GM20431 (cell line): ENCODE measurements around the gene FUBP1.
"Not testable (repeated sequence)": the region's sequence is repeated elsewhere in the genome, so short reads cannot be mapped to it uniquely, and the experiment has no call there.

ENCODE experiments used
- in situ Hi-C: fragments of 300-500 bp; cut with MseI, MboI; formaldehyde crosslinking; loops from one replicate; pipeline ENCODE4 v1.15.0; 2020; ENCODE audit warnings: low sequenced_read_pairs; ENCODE audit not compliant: unreplicated experiment

Gene FUBP1

DNA sequence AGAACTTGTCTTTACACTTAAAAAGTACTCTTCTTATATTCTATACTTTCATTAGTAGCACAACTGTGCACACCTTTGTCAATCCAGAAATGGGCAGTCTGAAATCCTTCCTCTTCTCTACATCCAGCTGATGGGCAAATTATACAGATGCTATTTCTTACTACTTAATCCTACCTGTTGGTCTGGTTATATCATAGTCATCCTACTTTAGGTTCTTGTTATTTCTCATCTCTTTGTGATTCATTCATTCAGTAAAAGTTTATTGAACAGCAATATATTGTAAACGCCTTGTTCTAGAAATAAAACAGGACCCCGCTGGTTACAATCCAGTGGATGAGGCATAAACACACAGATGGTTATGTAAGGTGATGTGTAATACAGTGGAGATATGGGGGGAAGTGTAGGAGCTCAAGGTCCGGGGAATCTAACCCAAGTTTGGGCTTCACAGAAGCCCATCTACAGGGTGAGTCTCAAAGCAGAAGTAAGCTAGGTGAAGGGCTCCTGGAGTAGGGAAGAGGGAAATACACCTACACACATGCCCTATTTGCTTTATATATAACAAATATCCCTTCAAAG is 11.8 kb upstream of the FUBP1 start:
- in situ Hi-C loops, result no loop called here

DNA sequence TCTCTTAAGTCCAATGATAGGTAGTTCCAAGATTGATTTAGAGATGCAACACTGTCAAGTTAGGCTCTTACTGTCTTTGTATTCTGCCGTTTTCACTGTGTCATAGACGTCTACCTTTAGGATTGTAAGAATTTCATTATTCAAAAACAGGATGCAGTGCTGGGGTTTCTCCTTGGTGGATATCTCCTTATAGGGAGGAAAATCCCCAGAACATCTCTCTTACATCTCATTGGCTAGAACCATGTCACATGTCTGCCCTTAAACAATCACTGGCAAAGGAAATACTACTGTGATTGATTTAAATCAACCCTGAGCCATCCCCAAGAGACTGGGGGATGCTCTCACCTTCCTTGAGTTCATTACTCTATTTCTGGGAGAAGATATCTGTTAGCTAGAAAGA is 10.9 kb upstream of the FUBP1 start:
- in situ Hi-C loops, result no loop called here

DNA sequence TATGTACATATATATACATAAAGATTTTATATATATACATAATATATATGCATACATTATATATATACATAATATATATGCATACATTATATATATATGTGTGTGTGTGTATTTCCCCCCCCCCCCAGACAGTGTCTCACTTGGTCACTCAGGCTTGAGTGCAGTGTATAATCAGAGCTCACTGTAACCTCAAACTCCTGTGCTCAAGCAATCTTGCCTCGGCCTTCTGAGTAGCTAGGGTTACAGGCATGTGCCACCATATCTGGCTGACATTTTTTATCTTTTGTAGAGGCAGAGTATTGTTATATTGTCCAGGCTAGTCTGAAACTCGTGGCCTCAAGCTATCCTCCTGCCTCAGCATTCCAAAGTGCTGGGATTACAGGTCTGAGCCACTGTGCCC is 9.0 kb upstream of the FUBP1 start:
- in situ Hi-C loops, result no loop called here

DNA sequence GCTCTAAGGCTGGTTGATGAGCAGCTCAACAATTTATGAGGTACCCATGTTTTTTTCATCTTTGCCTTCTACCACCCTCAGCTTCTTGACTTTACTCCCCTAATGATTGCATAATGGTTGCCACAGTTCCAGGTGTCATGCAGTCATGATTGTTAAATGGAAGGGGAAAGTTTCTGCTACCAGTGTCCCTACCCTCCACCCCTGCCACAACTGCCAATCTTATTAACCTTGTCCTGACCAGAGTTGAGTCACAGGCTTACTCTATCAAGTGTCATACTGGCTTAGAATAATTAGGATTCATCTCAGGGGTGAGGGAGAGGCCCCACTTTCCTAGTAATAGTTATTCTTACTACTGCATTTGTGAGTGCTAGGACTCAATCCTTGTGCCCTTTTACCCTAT is 7.9 kb upstream of the FUBP1 start:
- in situ Hi-C loops, result no loop called here

DNA sequence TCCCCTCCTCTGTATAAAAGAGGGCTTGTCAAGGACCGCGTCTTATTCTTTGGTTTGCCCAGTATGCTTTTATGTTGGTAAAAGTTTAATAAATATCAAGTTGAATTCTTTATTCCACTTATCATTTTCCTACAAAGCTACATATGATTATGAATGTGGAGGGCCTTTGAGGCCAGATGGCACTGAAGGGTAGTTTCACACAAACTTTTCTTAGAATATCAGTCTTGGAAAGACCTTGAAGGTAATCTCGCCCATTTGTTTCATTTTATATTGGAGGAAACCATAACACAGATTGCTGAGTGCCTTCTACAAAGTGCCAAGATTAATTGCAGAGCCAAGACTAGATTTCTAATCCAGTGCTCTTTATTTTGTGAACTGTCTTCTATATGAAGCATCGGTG is 5.8 kb upstream of the FUBP1 start:
- in situ Hi-C loops, result no loop called here

DNA sequence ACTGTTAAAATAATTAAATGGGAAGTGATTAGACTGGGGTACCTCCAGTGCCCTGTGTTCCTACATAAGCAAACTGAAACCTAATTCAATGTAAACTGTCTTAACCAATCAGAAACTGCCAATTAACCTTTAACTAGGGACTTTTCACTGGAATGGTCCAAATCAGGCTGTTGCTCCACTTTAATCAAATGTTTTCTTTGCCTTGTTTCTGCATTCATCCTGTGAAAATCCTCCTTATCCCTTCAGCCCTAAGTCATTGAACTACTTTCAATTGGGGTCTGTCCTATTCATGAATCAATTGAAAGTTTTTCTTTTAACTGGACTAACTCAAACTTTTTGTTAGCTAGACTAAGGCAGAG is 5.1 kb upstream of the FUBP1 start:
- in situ Hi-C loops, result no loop called here

DNA sequence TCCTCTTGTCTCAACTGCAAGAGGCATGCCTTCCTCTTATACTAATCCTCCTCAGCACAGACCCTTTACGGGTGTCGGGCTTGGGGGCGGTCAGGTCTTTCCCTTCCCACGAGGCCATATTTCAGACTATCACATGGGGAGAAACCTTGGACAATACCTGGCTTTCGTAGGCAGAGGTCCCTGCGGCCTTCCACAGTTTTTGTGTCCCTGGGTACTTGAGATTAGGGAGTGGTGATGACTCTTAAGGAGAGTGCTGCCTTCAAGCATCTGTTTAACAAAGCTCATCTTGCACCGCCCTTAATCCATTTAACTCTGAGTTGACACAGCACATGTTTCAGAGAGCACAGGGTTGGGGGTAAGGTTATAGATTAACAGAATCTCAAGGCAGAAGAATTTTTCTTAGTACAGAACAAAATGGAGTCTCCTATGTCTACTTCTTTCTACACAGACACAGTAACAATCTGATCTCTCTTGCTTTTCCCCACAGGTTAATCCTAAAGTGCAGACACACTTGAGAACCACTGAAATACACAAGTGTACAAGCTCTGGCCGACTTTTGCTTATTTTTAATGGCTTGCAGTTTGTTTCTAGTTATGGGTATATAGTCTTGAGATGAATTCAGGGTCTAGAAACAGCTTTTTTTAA is 4.6 kb upstream of the FUBP1 start:
- in situ Hi-C loops, result not testable (repeated sequence)

DNA sequence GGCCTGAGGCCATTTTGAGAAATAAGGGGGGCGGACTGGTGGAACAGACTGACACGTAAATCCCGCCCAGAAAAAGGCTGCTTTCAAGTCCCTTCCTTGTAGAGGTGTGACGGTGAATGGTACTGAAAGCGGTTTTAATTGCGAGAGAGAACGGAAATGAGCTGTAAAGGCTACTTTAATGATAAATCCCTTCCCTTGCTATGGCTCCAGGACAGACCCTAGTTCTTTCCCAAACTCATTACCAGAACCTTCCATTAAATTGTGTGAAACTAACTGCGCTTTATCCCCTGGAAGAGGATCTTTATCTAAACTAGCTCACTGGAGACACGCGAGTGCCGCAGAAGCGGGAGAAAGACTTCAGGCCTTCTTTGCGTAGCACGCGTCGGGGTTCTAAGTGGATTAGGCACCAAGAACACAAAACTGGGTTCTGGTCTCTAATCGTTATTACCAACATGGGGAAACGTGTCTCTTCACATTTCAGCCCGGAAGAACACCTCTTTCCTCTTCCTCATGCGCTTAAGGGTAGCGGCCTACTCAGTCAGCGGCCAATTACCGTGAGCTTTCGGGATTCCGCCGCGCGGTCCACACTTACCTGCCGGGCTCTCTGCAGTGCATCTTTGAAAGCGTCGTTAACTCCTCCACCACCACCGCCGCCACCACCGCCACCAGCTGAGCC is 441 bp downstream of the FUBP1 start:
- in situ Hi-C loops, result no loop called here

DNA sequence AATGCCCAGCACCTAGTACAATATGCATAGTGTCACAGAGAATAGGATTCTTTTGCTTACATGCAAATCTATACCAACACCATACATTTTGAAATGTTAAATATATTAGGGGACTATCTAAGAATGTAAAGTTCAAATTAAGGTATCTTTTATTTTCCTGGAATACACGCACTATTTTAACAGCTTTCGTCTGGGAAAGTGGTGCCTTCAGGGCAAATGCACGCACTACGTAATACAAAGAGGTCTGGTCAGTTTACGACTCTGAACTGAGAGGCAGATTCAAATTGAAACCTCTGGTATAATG is 931 bp downstream of the FUBP1 start:
- in situ Hi-C loops, result no loop called here

DNA sequence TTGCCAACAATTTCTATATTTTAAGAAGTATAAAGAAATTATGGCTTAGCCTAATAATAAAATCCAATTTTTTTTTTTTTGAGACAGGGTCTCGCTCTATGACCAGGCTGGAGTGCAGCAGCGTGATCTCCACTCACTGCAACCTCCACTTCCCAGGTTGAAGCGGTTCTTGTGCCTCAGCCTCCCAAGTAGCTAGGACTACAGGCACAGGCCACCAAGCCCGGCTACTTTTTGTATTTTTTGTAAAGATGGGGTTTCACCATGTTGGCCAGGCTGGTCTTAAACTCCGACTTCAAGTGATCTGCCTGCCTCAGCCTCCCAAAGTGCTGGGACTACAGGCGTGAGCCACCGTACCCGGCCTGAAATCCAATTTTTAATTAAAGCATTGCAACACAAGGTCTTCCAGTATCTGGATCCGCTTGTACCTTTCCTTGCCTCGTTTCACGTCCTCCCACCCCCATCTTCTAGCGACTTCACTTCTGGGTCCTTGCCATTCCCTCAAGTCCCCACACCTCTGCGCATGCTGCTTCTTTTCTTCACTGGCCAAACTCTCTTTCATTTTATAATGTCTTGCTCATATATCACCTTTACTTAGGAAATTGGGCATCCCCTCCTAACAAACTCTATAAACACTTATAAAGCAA is 2.3 kb downstream of the FUBP1 start:
- in situ Hi-C loops, result no loop called here

DNA sequence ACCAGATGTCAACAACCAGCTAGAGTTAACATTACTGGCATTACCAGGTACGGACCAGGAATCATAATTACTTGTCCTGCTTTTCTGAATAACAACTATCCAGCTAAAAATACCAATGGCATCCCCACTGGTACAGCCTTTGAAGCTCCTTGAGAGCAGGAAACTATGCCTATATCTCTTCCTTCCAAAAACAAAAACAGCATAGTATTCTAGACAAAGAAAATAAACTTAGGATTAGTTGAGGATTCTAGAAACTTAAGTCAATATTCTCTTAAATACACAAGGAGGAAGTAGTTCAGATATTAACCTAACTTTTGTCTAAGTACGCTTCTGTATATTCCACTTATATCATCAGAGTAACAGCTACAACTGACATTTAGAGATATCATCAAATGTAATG is 3.0 kb downstream of the FUBP1 start:
- in situ Hi-C loops, result no loop called here

DNA sequence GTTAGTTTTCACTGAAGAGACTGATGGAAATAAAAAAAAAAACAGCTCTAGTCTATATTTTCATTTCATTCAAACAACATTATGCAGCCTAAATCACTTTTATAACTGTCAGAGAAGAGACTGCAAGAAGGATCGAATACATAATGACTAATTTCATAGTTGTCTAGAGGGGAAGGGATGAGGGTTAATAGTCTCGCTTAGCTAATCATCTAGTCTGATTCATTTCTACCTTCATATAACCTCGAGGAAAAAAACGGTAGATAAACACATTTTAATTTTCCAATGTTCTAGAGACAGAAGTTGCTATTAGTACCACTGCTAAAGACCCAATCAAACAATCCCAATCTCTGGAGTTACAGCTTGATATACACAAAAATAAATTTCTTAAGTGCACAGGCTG is 3.5 kb downstream of the FUBP1 start:
- in situ Hi-C loops, result no loop called here

DNA sequence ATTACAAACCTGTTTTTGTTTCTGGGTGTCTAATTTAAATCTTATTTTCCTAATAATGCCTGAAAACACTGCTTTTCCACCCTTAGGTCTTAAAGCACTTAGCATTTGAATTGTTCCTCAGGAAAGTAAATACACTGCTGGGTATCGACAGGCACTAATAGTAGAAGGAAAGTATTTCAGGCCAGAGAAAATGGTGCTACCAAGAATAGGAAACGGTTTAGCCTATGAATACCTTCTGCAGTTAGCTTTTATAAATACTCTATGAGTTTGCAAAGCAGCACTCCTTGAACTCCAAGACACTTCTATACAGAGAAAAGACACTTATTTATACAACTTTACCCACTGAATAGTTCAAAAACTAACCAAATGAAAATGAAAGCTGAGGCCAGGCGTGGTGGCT is 6.8 kb downstream of the FUBP1 start:
- in situ Hi-C loops, result no loop called here

DNA sequence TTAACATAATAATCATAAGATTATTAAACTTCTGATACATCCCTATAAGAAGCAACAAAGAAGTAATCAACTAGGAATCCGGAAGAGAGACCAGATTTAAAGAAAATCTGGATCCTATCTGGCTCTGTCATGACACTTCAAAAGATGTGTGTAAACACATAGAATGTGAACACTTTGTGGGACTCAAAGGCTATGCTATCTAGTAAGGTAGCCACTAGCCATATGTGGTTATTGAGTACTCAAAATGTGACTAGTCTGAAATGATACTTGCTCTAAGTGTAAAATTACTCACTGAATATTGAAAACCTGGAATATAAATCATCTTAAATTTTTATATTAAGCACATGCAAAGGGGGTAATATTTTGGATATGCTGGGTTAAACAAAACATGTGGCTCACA is 8.7 kb downstream of the FUBP1 start:
- in situ Hi-C loops, result no loop called here

DNA sequence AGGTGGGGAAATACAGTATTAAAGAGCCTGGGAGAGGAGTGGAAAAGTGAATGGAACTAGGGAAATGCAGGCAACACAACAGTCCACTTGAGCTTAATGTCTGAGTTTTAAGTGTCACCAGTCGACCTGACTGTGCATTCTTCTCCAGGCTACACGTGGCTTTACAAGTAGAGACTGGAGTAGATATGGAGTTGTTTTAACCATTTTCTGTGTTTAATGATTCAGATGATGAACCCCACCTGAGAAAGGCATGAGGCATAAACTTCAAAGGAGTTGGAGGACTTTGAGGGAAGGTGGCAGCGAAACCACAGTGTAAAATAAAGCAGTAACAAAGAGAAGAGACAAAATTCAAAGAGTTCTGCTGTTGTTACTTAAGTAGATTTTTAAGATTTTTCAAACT is 12.6 kb downstream of the FUBP1 start:
- in situ Hi-C loops, result no loop called here

DNA sequence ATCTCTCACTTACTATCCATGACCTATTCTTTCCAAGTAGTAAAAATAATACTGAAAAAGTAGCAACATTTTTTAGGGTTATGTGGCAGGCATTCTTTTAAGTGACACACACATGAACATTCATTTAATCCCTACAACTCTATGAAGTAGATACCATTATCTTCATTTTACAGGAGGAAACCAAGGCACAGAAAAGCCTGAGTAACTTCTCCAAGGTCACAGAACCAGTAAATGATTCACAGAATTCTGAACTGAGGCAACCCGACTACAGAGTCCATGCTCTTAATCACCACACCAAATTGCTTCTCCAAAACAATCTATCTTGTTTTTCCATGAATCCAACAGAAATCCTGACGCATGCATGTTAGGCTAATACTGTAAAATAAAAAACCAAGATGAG is 17.5 kb downstream of the FUBP1 start:
- in situ Hi-C loops, result no loop called here

DNA sequence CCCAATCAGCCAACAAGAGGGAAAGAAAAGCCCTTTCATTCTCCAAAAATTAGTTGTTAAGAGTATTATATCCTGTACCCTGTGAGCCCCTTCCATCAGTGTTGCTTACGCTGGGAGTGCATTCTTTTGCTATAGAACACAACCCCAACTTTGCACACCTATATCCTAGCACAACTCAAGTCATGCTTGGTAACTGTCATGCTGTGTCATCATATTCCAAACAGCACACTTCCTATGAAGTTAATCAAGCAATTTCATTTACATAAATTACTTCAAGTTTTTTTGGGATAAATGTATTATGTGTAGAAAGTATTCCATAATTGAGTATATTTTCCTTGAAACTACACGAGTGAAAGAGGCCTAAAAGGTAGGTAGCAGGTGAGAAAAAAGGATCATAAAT is 20.0 kb downstream of the FUBP1 start:
- in situ Hi-C loops, result no loop called here

DNA sequence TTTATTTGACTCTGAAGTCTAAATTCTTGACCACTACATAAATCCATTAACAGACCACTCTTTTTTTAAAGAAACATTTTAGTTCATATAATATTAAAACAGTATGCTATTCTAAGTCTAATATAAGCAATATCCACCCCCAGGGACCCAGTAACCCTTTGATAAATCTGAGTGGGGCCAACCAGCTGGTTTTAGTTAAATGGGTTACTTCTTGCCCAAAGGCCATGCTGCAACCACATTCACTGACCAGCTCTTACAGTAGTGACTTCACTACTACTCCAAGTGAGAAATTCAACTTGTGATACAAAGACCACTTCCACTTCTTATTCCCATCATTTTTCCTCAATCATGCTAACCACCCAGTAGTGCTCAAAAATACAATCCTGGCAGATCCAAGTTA is 20.5 kb downstream of the FUBP1 start:
- in situ Hi-C loops, result no loop called here

DNA sequence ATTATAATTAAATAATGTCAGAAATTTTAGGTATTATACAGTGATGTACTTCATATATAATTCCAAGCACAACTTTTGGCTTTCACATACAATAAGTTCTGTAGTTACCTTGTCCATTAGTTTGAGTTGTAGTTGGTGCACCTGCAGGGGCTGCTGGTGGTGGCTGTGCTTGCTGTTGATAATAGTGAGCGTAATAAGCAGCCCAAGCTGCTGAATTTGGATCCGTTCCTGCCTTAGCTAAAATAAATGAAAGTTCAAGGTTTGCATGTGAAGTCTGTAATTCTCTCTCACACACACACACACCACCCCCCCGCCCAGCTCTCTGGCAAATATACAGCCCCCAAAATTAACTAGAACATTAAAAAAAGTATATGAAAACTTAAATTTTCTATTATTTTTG is 22.4 kb downstream of the FUBP1 start:
- in situ Hi-C loops, result no loop called here

DNA sequence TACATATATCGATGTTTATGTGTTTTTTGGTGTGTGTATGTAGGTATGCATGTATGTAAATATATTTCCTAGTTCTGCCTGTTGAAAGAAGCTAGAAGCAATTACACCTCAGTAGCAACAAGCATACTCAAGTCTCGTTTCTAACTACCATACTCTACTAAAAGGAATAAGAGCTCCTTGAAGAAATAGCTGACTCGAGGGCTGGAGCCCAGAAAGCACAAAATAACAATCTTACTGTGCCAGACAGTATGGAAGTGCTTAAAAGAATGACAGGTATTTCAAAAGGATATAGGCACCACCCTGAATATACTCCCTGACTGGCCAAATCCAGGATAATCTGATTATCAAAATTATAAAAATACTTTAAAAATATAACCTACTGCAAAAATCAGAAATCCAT is 23.2 kb downstream of the FUBP1 start:
- in situ Hi-C loops, result no loop called here

DNA sequence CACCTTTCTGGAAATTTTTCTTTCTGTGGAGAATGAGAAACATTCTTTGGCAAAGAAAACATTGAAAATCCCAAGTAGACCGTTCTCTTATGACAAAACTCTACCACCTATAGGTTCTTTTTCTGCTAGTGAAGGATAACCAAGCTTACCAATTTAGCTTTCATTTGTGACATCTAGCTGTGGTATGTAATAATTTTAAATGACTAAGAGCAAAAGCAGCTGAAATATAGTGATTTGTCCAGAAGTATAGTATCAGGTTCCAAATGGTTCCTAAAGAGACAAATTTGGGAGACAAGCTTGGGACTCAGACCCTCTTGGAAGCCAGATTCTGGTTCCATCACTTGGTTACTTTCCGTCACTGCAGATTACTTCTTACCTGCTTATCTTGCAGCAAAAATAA is 24.4 kb downstream of the FUBP1 start:
- in situ Hi-C loops, result no loop called here

DNA sequence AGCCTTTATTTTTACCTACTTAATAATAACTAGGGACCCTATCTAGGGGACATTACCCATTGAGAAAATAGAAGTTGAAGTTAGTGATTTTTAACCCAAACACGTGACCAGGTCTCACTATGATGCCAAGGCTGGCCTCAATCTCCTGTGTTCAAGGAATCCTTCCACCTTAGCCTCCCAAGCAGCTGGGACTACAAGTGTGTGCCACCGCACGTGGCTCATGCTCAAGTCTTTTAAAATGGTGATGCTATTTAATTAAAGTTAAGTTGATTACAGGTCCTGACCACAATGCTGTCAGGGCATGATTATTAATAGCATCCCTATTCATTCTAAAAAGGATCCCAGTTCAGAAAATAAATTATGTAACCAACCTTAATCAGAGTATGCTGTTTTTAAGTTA is 25.0 kb downstream of the FUBP1 start:
- in situ Hi-C loops, result no loop called here
